ENCODE data around the gene MAPK11. TPM values are rescaled to one million over a fixed set of nuclear protein-coding genes. Genes with fewer than 3 reads are reported as not detected.
A peak's percentile ranks its signal among the peaks of the same experiment; 100 is the strongest.

The MAPK11 gene
- total RNA-seq, 4 donors from 2014 or later = 1.6 to 6.4 (median 2.7) TPM

DNA sequence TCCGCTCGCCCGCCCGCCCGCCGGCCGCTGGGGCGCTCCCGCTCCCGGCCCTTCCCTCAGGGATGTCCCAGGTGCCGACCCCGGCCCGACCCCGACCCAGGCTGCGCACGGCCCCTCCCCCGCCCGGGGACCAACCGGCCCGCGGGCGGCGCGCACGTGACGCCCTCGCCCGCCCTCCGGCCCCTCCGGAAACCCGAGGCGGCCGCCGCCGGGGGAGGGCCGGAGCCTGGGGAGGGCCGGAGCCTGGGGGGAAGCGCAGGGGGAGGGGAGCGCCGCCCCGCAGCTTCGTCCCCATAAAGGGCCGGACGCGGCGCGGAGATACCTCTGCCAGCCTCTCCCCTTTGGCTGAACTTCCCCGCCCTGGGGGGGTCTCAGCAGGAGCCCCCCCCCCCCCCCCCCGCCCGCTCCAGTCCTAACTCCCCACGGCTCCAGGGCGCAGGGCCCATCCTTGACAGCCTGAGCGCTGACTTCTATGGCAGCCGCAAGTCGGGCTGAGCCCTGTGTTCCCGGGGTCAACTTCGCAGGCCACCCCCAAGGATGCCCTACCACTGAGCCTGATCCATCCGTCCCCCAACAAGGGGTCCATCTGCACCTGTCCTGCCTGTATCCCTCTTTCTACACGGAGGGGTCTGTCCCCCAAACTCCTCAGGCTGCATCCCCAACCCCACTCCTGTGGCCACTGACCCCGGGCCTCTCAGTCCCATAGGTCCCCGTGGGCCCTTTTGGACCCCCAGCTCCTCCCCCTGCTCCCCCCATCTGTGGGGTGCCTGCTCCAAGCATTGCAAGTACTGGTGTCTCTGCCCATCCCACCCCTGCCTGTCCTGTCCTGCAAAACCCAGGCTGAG, 8.3 kb downstream of the MAPK11 start, which contains the start of gene MAPK12:
TSS of gene MAPK12 (minus strand) at position 69 of the 845 bp plus-strand sequence. CDS start 174 bp downstream, outside the sequence.
- Histone ChIP-seq H3K9me3 (no peaks in the 10 kb centered on the region), H3K36me3 (no peaks in the 10 kb centered on the region), H3K4me3 (peak within 1 kb of the TSS; percentile 4 to 52 (median 24)), H3K27me3 (peaks cover 70% of the 10 kb centered on the region), H3K27ac (peak within 1 kb of the TSS; percentile 18 to 41 (median 32)), H3K4me1 (peaks cover 0 to 18% (median 11%) of the 10 kb centered on the region in 4 donors)
- WGBS, 2 donors (ENCODE audit: low coverage in 1 of 2) = 15 to 18% methylated on average over 3 to 10 of the region's 61 CpGs
- DNase-seq = no peak
- no peak for TF ChIP-seq EP300 (IDR thresholded peaks at IDR 0.05; ENCODE audit: low read depth)
- TF ChIP-seq POLR2AphosphoS5 (IDR thresholded peaks at IDR 0.05) = no peak
- no peak for TF ChIP-seq POLR2A (IDR thresholded peaks at IDR 0.05)
- TF ChIP-seq, protein P1, sequence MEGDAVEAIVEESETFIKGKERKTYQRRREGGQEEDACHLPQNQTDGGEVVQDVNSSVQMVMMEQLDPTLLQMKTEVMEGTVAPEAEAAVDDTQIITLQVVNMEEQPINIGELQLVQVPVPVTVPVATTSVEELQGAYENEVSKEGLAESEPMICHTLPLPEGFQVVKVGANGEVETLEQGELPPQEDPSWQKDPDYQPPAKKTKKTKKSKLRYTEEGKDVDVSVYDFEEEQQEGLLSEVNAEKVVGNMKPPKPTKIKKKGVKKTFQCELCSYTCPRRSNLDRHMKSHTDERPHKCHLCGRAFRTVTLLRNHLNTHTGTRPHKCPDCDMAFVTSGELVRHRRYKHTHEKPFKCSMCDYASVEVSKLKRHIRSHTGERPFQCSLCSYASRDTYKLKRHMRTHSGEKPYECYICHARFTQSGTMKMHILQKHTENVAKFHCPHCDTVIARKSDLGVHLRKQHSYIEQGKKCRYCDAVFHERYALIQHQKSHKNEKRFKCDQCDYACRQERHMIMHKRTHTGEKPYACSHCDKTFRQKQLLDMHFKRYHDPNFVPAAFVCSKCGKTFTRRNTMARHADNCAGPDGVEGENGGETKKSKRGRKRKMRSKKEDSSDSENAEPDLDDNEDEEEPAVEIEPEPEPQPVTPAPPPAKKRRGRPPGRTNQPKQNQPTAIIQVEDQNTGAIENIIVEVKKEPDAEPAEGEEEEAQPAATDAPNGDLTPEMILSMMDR (IDR thresholded peaks at IDR 0.05) = no peak
- in situ Hi-C loops (cut with MboI; ENCODE audit: low pct_ligation_motif_present in 1 of 4, low pct_unique_long_range_greater_than_20kb in 1 of 4, low sequenced_read_pairs in 3 of 4) = loop anchor here in 1 of 4 donors (10.0 kb wide), 1 partner anchor 233 kb away; no protein-coding TSS in a partner anchor
- intact Hi-C loops (cut with DNase I; ENCODE audit: low total_unique reads) = no loop called here

DNA sequence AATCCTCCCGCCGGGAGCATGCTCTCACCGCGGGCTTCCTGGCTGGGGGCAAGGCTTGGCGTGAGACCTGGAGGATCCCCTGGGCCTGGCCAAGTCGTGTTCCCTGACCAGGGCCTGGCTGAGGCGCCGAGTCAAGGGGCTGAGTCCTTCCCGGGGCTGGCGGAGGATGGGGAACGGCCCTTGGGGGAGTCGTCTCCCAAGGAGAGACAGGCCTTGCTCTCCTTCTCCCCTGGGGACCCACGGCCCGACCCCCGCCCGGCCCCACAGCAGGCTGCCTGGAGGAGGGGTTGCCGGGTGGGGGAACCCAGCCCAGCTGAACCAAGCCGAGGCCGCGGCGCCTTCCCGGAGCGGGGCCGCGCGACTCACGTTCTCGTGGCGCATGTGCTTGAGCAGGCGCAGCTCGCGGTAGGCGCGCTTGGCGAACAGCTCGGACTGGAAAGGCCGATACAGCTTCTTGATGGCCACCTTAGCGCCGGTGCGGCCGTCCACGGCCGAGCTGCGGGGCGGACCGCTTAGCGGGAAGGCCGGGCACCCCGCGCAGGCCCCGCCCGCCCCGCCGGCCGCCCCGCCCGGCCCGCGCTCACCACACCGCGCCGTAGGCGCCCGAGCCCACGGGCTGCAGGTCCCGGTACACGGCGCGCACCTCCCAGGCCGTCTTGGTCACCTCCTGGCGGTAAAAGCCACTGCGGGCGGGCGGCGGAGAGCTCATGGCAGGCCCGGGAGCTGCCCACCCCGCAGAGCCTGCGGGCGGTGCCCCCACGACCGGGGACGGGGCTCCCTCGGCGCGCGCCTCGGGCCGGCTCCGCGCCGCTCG, 9.2 kb downstream of the MAPK11 start:
- TF ChIP-seq, protein P1 (IDR thresholded peaks at IDR 0.05) = no peak
- TF ChIP-seq EP300 (IDR thresholded peaks at IDR 0.05; ENCODE audit: low read depth) = no peak
- no peak for TF ChIP-seq POLR2AphosphoS5 (IDR thresholded peaks at IDR 0.05)
- no peak for TF ChIP-seq POLR2A (IDR thresholded peaks at IDR 0.05)
- H3K9me3 ChIP-seq = no peaks in the 10 kb centered on the region
- peaks cover 0 to 17% (median 11%) of the 10 kb centered on the region in 4 donors for H3K4me1 ChIP-seq
- DNase-seq = no peak
- peaks cover 70% of the 10 kb centered on the region for H3K27me3 ChIP-seq
- peak overlapping the region; percentile 18 to 41 (median 32) for H3K27ac ChIP-seq
- peak overlapping the region; percentile 4 to 52 (median 24) for H3K4me3 ChIP-seq
- no peaks in the 10 kb centered on the region for H3K36me3 ChIP-seq
- 0% methylated on average over 2 to 13 of the region's 92 CpGs for WGBS, 2 donors (ENCODE audit: low coverage in 1 of 2)
- in situ Hi-C loops (cut with MboI; ENCODE audit: low pct_ligation_motif_present in 1 of 4, low pct_unique_long_range_greater_than_20kb in 1 of 4, low sequenced_read_pairs in 3 of 4) = loop anchor here in 1 of 4 donors (10.0 kb wide), 1 partner anchor 234 kb away; no protein-coding TSS in a partner anchor
- intact Hi-C loops (cut with DNase I; ENCODE audit: low total_unique reads) = no loop called here

DNA sequence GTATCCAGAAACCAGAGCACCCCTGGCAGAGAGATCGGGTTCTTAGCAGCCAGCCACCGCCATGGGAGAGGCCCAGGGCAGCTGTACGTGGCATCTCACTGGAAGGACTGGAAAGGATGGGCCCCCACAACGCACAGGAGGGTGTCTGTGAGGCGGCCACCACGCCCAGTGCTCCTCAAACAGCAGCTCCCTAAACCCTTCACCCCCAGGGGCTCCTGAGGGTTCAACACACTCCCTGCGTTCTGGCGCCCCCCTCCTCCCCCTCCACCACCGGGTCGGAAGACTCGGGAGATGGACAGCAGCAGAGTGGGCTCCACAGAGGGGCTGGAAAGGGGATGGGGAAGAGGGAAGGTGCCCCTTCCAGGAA, 9.8 kb downstream of the MAPK11 start:
- Histone ChIP-seq H3K4me1 (peaks cover 0 to 17% (median 11%) of the 10 kb centered on the region in 4 donors), H3K36me3 (no peaks in the 10 kb centered on the region), H3K9me3 (no peaks in the 10 kb centered on the region), H3K27me3 (peaks cover 70% of the 10 kb centered on the region), H3K4me3 (peak overlapping the region in 2 of 4 donors; percentile 31 to 52), H3K27ac (peak overlapping the region in 1 of 4 donors; percentile 41)
- in situ Hi-C loops (cut with MboI; ENCODE audit: low pct_ligation_motif_present in 1 of 4, low pct_unique_long_range_greater_than_20kb in 1 of 4, low sequenced_read_pairs in 3 of 4) = loop anchor here in 1 of 4 donors (10.0 kb wide), 1 partner anchor 234 kb away; no protein-coding TSS in a partner anchor
- no peak for TF ChIP-seq EP300 (IDR thresholded peaks at IDR 0.05; ENCODE audit: low read depth)
- no peak for TF ChIP-seq POLR2A (IDR thresholded peaks at IDR 0.05)
- TF ChIP-seq, protein P1 (IDR thresholded peaks at IDR 0.05) = no peak
- DNase-seq = no peak
- intact Hi-C loops (cut with DNase I; ENCODE audit: low total_unique reads) = no loop called here
- 27% methylated on average over 10 of the region's 11 CpGs; no CpG with 5 or more reads in 1 of the 2 donors for WGBS, 2 donors (ENCODE audit: low coverage in 1 of 2)

Measured in transverse colon (tissue), 4 donors.